Heart right ventricle (tissue), 16 donors: Measurements from ENCODE around the gene SLC43A2. TPM values are rescaled to one million over a fixed set of nuclear protein-coding genes. Genes with fewer than 3 reads are reported as not detected.
A peak's percentile ranks its signal among the peaks of the same experiment; 100 is the strongest.

Experiments used
- ATAC-seq, 8 donors: fragments of 200-7000 bp; cut with Tn5 transposase; one replicate each; pipeline ENCODE4 v1.9.1; 2020; ENCODE audit warnings: mild to moderate bottlenecking in 8 of 8, moderate library complexity in 8 of 8, moderate number of reproducible peaks in 1 of 8
- DNase-seq, 2 donors: peaks; one replicate each; pipeline ENCODE4 v3.0.0-alpha.2; 2020
- H3K27ac ChIP-seq, 10 donors: fragments of 200-600 bp; sonication (generic) in 2 of 10; one replicate each; pipeline versions ENCODE4 v1.5.0 to v1.8.0; 2020 to 2022; ENCODE audit warnings: mild to moderate bottlenecking in 3 of 10
- H3K27me3 ChIP-seq, 7 donors: fragments of 200-600 bp; one replicate each; pipeline ENCODE4 v1.8.0; 2021 to 2022; ENCODE audit warnings: mild to moderate bottlenecking in 2 of 7
- H3K36me3 ChIP-seq, 9 donors: fragments of 200-600 bp; sonication (generic) in 1 of 9; one replicate each; pipeline versions ENCODE4 v1.5.0 to v1.8.0; 2020 to 2022; ENCODE audit warnings: mild to moderate bottlenecking in 2 of 9
- H3K4me1 ChIP-seq, 9 donors: fragments of 200-600 bp; sonication (generic) in 1 of 9; one replicate each; pipeline versions ENCODE4 v1.5.0 to v1.8.0; 2020 to 2022; ENCODE audit warnings: mild to moderate bottlenecking in 4 of 9
- H3K4me3 ChIP-seq, 10 donors: fragments of 200-600 bp; sonication (generic) in 2 of 10; one replicate each; pipeline versions ENCODE4 v1.5.0 to v1.8.0; 2020 to 2022; ENCODE audit warnings: mild to moderate bottlenecking in 7 of 10, moderate library complexity in 2 of 10
- H3K9me3 ChIP-seq, 11 donors: fragments of 200-600 bp in 10 of 11; sonication (generic) in 2 of 11; one replicate each; pipeline versions ENCODE4 v1.5.0 to v1.8.0; 2013 to 2022; ENCODE audit warnings: mild to moderate bottlenecking in 2 of 11, control low read depth in 1 of 11, moderate library complexity in 1 of 11
- CTCF ChIP-seq, 9 donors: fragments of 200-600 bp; sonication (generic) in 2 of 9; IDR thresholded peaks; one replicate each; pipeline versions ENCODE4 v1.5.0 to v1.8.0; 2021 to 2022; ENCODE audit warnings: antibody characterized with exemption in 9 of 9, mild to moderate bottlenecking in 5 of 9, moderate library complexity in 1 of 9
- whole genome bisulfite sequencing, 2 donors: extraction: QIAGEN DNeasy Blood & Tissue Kit; methylation state at CpG; one replicate each; pipeline ENCODE4 v1.1.7; 2013; ENCODE audit warnings: inconsistent platforms in 1 of 2; 5-methylcytosine and 5-hydroxymethylcytosine counted together
- intact Hi-C, 10 donors: fragments of 100-400 bp; cut with DNase I; formaldehyde crosslinking; loops; one replicate each; pipeline versions ENCODE4 v1.11.1 to v1.14.2; 2022
- polyA plus RNA-seq, 2 donors: library from polyadenylated mRNA; stranded (reverse); fragments of 200-250 nt; gene quantifications; one replicate each; pipeline ENCODE4 v1.2.3, GENCODE V29; 2013
- total RNA-seq, 10 donors: library from RNA; stranded (reverse); fragmentation: NEBNext Ultra II Directional in 3 of 10; extraction: Animal tissue kit (Norgen Biotek cat#: 25700) in 3 of 10; gene quantifications; one replicate each; pipeline versions ENCODE4 v1.2.1 to v1.2.4, GENCODE V29; 2021 to 2023
- donor health status: Arrhythmogenic right ventricular cardiomyopathy.
- donor health status: ischemic (EF 13 %, LVEDD 7.1; RV severe dilation, severe dysfunction).
- donor health status: healthy with polysubstance abuse.
- donor health status: DM: no; HTN: yes; CAD: no.
- donor health status: DM: no; HTN: no; CAD: no.
- donor health status: ischemic (EF 25% LVEDD 6.9; RV normal size, moderate dysfunction).
- donor health status: ischemic (EF 25% LVEDD 5.7; RV mildly dilated, moderate dysfunction).
- donor health status: healthy.
- donor health status: DM: yes; HTN: yes; CAD: no.
- donor health status: Ischemic cardiomyopathy.
- donor health status: ischemic (EF 35%, LVEDD 5.7; RV mildly dilated, moderate dysfunction).
- donor health status: nonischemic (EF 11% LVEDD 7.7; RV severe dilation, severe dysfunction).
- donor health status: DM: yes; HTN: yes; CAD: no.
- donor health status: PGD.
- donor health status: ischemic (EF 29% LVEDD 5.4; RV normal size, mild dysfunction).
- donor health status: nonischemic (EF 23%, LVEDD 6.1; RV moderate dilation, normal function).

The SLC43A2 gene
- total and polyA plus RNA-seq, 12 donors, result 1.6 to 16.4 (median 6.1) TPM

GRCh38 chr17:1605681-1606351 is 22.8 kb downstream of the SLC43A2 start:
- Histone ChIP-seq H3K36me3 (peaks cover 0 to 40% (median 0%) of the 10 kb centered on the region in 9 donors), H3K27ac (no peak overlapping the region), H3K9me3 (peaks cover 0 to 7% (median 0%) of the 10 kb centered on the region in 11 donors), H3K4me1 (peaks cover 0 to 39% (median 0%) of the 10 kb centered on the region in 9 donors), H3K4me3 (no peak overlapping the region), H3K27me3 (no peaks in the 10 kb centered on the region)
- no peak for TF ChIP-seq CTCF (IDR thresholded peaks at IDR 0.05)
- DNase-seq (no peak), ATAC-seq (peak in 1 of 8 donors; percentile 7)
- 91 to 93% methylated on average over 19 of the region's 19 CpGs for WGBS, 2 donors
- intact Hi-C loops, result no loop called here

GRCh38 chr17:1604831-1605528 is 23.7 kb downstream of the SLC43A2 start:
- H3K36me3 ChIP-seq, result peaks cover 0 to 31% (median 0%) of the 10 kb centered on the region in 9 donors
- H3K4me3 ChIP-seq, result no peak overlapping the region
- peaks cover 0 to 7% (median 0%) of the 10 kb centered on the region in 11 donors for H3K9me3 ChIP-seq
- DNase-seq (no peak), ATAC-seq (peak in 1 of 8 donors; percentile 40)
- no peaks in the 10 kb centered on the region for H3K27me3 ChIP-seq
- H3K4me1 ChIP-seq, result peaks cover 0 to 38% (median 0%) of the 10 kb centered on the region in 9 donors
- WGBS, 2 donors, result 61 to 63% methylated on average over 33 to 35 of the region's 35 CpGs
- H3K27ac ChIP-seq, result no peak overlapping the region
- intact Hi-C loops, result no loop called here
- TF ChIP-seq CTCF (IDR thresholded peaks at IDR 0.05), result no peak

- WGBS, 2 donors, result 97 to 99% methylated on average over 14 of the region's 14 CpGs
- no peak for TF ChIP-seq CTCF (IDR thresholded peaks at IDR 0.05)
- Histone ChIP-seq H3K27ac (no peak overlapping the region), H3K9me3 (peaks cover 0 to 7% (median 0%) of the 10 kb centered on the region in 11 donors), H3K36me3 (peaks cover 0 to 17% (median 0%) of the 10 kb centered on the region in 9 donors), H3K27me3 (no peaks in the 10 kb centered on the region), H3K4me1 (peaks cover 0 to 17% (median 0%) of the 10 kb centered on the region in 9 donors), H3K4me3 (no peak overlapping the region)
- no peak for DNase-seq
- ATAC-seq, result no peak
- intact Hi-C loops, result no loop called here
Measured at GRCh38 chr17:1601571-1601970, 27.1 kb downstream of the SLC43A2 start.

GRCh38 chr17:1598399-1599095 is 30.1 kb downstream of the SLC43A2 start:
- 93% methylated on average over 8 of the region's 8 CpGs for WGBS, 2 donors

More at GRCh38 chr17:1598399-1599095, 30.1 kb downstream of the SLC43A2 start:
- no peak overlapping the region for H3K27ac ChIP-seq
- no peak for TF ChIP-seq CTCF (IDR thresholded peaks at IDR 0.05)
- DNase-seq (no peak), ATAC-seq (peak in 1 of 8 donors; percentile 15)
- peaks cover 0 to 7% (median 0%) of the 10 kb centered on the region in 11 donors for H3K9me3 ChIP-seq
- peaks cover 0 to 14% (median 0%) of the 10 kb centered on the region in 9 donors for H3K36me3 ChIP-seq
- no peaks in the 10 kb centered on the region for H3K27me3 ChIP-seq
- intact Hi-C loops, result no loop called here
- no peak overlapping the region for H3K4me3 ChIP-seq
- peaks cover 0 to 4% (median 0%) of the 10 kb centered on the region in 9 donors for H3K4me1 ChIP-seq
